Purkinje cell (primary cell): ENCODE measurements around the gene POTEB3. TPM values are rescaled to one million over a fixed set of nuclear protein-coding genes. Genes with fewer than 3 reads are reported as not detected.

Source experiments
- polyA plus RNA-seq: library from polyadenylated mRNA; unstranded; fragments of >200 nt; fragmentation: Nextera tagmentation; gene quantifications from 2 replicates; pipeline ENCODE4 v1.2.1, GENCODE V29; 2014

Gene POTEB3
- not detected in 2 replicates for polyA plus RNA-seq

DNA sequence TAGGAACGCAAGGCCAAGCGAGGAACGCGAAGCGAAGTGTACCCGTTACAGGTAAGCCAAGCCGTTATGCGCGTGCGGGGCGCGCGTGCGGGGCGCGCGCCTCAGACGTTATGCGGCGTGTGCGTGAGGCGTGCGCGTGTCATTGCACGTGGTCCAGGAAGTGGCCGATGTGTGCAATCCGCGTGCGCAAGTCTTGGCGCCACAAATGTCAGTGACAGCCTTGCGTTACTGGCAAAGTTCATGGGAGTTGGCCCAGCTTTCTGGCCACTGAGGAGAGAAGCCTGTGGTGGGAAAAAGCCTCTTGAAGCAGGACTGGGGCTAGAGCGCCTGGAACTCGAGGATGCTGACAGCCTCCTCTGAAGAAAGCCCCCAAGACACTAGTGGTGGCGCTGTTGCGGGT lies at the start of gene POTEB3:
TSS of gene POTEB3 (minus strand) at position 101 of the 400 bp plus-strand sequence. CDS start 488 bp downstream, outside the sequence.

